ENCODE measurements around the gene MAPK6. TPM values are rescaled to one million over a fixed set of nuclear protein-coding genes. Genes with fewer than 3 reads are reported as not detected.

Gene MAPK6
- total and polyA plus RNA-seq, 2 of the 8 experiments (the other 6 are each of a cell fraction or from before 2014, with no cell fraction given): 22.6 to 108 TPM

- Histone ChIP-seq H3K9me3 (ENCODE audit: insufficient read depth in 2 of 2, low read depth in 1 of 2, low read length in 1 of 2) (no peaks in the 10 kb centered on the region; a peak in 1 of 4 replicates), H3K79me2 (ENCODE audit: control insufficient read depth in 1 of 2, insufficient read depth in 2 of 2, low read length in 2 of 2) (no peaks in the 10 kb centered on the region), H2BK5ac (ENCODE audit: low read depth, low read length) (no peak overlapping the region), H3K4me3 (ENCODE audit: extremely low read depth in 1 of 4, insufficient read depth in 2 of 4, low read depth in 3 of 4, low read length in 4 of 4) (no peak overlapping the region), H3K18ac (ENCODE audit: extremely low read depth, low read length) (no peak overlapping the region), H2BK12ac (ENCODE audit: low read depth, low read length) (no peak overlapping the region), H4K8ac (ENCODE audit: extremely low read depth, insufficient read depth, low read length) (no peak overlapping the region), H3K9ac (replicated peaks in 1 of 4; ENCODE audit: extremely low read depth in 1 of 4, low read depth in 3 of 4, low read length in 3 of 4) (no peak overlapping the region), H2AK5ac (ENCODE audit: low read depth, low read length) (no peak overlapping the region), H2AFZ (ENCODE audit: low read length) (no peak overlapping the region), H2BK15ac (ENCODE audit: low read length) (no peak overlapping the region), H3K4me2 (ENCODE audit: insufficient read depth in 1 of 2, low read depth in 2 of 2, low read length in 2 of 2) (no peak overlapping the region), H2BK20ac (ENCODE audit: low read length) (no peak overlapping the region), H4K91ac (replicated peaks; ENCODE audit: insufficient read length, low read length) (no peak overlapping the region), H3K4me1 (replicated peaks in 1 of 4; ENCODE audit: control insufficient read depth in 3 of 4, insufficient read depth in 4 of 4, low read length in 3 of 4) (peaks cover 0 to 2% (median under 1%) of the 10 kb centered on the region in 4 experiments; a peak in 2 of 7 replicates), H3K4ac (replicated peaks; ENCODE audit: insufficient read length, low read depth, low read length) (no peak overlapping the region), H3K23ac (ENCODE audit: insufficient read length) (no peak overlapping the region), H3K36me3 (ENCODE audit: control insufficient read depth in 2 of 4, insufficient read depth in 4 of 4, low read length in 3 of 4) (no peaks in the 10 kb centered on the region), H3K79me1 (ENCODE audit: low read depth, low read length) (no peaks in the 10 kb centered on the region), H3K14ac (ENCODE audit: insufficient read length) (no peak overlapping the region), H3K23me2 (ENCODE audit: low read depth, low read length) (no peaks in the 10 kb centered on the region; the same call in 1 of the 2 replicates), H3K27ac (ENCODE audit: low read depth, low read length) (no peak overlapping the region), H2BK120ac (replicated peaks; ENCODE audit: low read depth, low read length) (no peak overlapping the region), H4K20me1 (replicated peaks in 1 of 2; ENCODE audit: control insufficient read depth in 1 of 2, insufficient read depth in 2 of 2, low read length in 2 of 2) (no peaks in the 10 kb centered on the region), H3K56ac (replicated peaks; ENCODE audit: insufficient read length, low read depth, low read length) (no peak overlapping the region), H3K27me3 (replicated peaks in 1 of 4; ENCODE audit: control insufficient read depth in 3 of 4, extremely low read depth in 1 of 4, insufficient read depth in 3 of 4, low read length in 3 of 4) (peaks cover 0 to 14% (median 6%) of the 10 kb centered on the region in 4 experiments; a peak in 5 of 7 replicates), H4K5ac (ENCODE audit: insufficient read length, low read depth, low read length) (no peak overlapping the region)
- 91% methylated on average over 5 of the region's 5 CpGs; no CpG with 5 or more reads in 1 of the 2 experiments for WGBS, 2 experiments (ENCODE audit: extremely low coverage in 1 of 2, insufficient coverage in 1 of 2, insufficient read length in 1 of 2, insufficient replicate concordance in 2 of 2, low coverage in 1 of 2, low lambda C conversion rate in 2 of 2, missing lambda C conversion rate in 1 of 2)
- CTCF ChIA-PET (ENCODE audit: partially characterized antibody): interaction anchor here (0.9 to 2.1 kb wide), 7 partner anchors 10 to 711 kb away, joined by 3 to 8 read pairs (median 4); no protein-coding TSS in a partner anchor
- FAIRE-seq (no peak), DNase-seq (ENCODE audit: low read depth in 1 of 2, low spot score in 2 of 2) (no peak)
- POLR2A ChIA-PET (ENCODE audit: partially characterized antibody): interaction anchor here (0.6 to 1.4 kb wide), 4 partner anchors 13 to 143 kb away, joined by 3 to 4 read pairs (median 4); partner anchors contain the start of gene LEO1
- no peak for TF ChIP-seq CEBPB (IDR thresholded peaks at IDR 0.05; ENCODE audit: low read depth, low read length)
These were observed 95.4 kb downstream of the MAPK6 start for GRCh38 chr15:52114261-52115055.

All from H1 (cell line).